Fibroblast of the aortic adventitia (primary cell): Measurements from ENCODE around the gene HMGXB3. TPM values are rescaled to one million over a fixed set of nuclear protein-coding genes. Genes with fewer than 3 reads are reported as not detected.
"Not testable (repeated sequence)": the region's sequence is repeated elsewhere in the genome, so short reads cannot be mapped to it uniquely, and the experiment has no call there.

Experiments
- DNase-seq: peaks from one replicate; pipeline ENCODE4 v3.0.0-alpha.2; 2010; ENCODE audit warnings: low read depth
- H3K4me3 ChIP-seq: 2 replicates; pipeline ENCODE4 v1.5.1; 2011; ENCODE audit warnings: low read depth, mild to moderate bottlenecking, control low read depth, low read length, moderate library complexity
- CTCF ChIP-seq: IDR thresholded peaks from 2 replicates; pipeline ENCODE4 v1.5.1; 2011; ENCODE audit warnings: mild to moderate bottlenecking, low read length, control low read depth, inconsistent platforms; ENCODE audit not compliant: insufficient read depth
- total RNA-seq: library from RNA; depleted of rRNA; stranded (reverse); fragments of >200 nt; gene quantifications from 2 replicates; pipeline ENCODE4 v1.2.3, GENCODE V29; 2012; ENCODE audit warnings: low replicate concordance

HMGXB3 gene
- total RNA-seq, 1 donor = 35.4 TPM

- DNase-seq = no peak
Observed at GRCh38 chr5:150082374-150082773, 81.8 kb downstream of the HMGXB3 start.

GRCh38 chr5:150082889-150083288, 82.3 kb downstream of the HMGXB3 start:
- TF ChIP-seq CTCF = no peak
- no peak for DNase-seq
- no peak overlapping the region for H3K4me3 ChIP-seq

More at GRCh38 chr5:150082374-150082773, 81.8 kb downstream of the HMGXB3 start:
- H3K4me3 ChIP-seq = no peak overlapping the region
- TF ChIP-seq CTCF = no peak

GRCh38 chr5:150084754-150085153, 84.2 kb downstream of the HMGXB3 start:
- DNase-seq, H3K4me3 ChIP-seq: not testable (repeated sequence)

- DNase-seq = no peak
- no peak overlapping the region for H3K4me3 ChIP-seq
- TF ChIP-seq CTCF = no peak
Observed at GRCh38 chr5:150085191-150085912, 84.8 kb downstream of the HMGXB3 start.

GRCh38 chr5:150085950-150086715, 85.6 kb downstream of the HMGXB3 start, which contains the start of gene CSF1R:
CSF1R (minus strand) TSS chr5:150086554; CDS start chr5:150086427, 127 bp downstream.
- TF ChIP-seq CTCF = no peak
- no peak within 1 kb of the TSS for H3K4me3 ChIP-seq
- DNase-seq = no peak

- H3K4me3 ChIP-seq = no peak overlapping the region
- no peak for DNase-seq
- TF ChIP-seq CTCF = no peak
Observed at GRCh38 chr5:150092159-150092787, 91.7 kb downstream of the HMGXB3 start.

GRCh38 chr5:150097152-150097551, 96.6 kb downstream of the HMGXB3 start:
- DNase-seq = no peak
- TF ChIP-seq CTCF = no peak
- H3K4me3 ChIP-seq = no peak overlapping the region
